GM19463 (cell line): ENCODE measurements around the gene RFX7.

Experiments used
- ATAC-seq: cut with Tn5 transposase; IDR thresholded peaks from one replicate; pipeline ENCODE4 v1.9.1; 2021; ENCODE audit warnings: mild to moderate bottlenecking, moderate library complexity; ENCODE audit not compliant: unreplicated experiment

Gene RFX7

DNA sequence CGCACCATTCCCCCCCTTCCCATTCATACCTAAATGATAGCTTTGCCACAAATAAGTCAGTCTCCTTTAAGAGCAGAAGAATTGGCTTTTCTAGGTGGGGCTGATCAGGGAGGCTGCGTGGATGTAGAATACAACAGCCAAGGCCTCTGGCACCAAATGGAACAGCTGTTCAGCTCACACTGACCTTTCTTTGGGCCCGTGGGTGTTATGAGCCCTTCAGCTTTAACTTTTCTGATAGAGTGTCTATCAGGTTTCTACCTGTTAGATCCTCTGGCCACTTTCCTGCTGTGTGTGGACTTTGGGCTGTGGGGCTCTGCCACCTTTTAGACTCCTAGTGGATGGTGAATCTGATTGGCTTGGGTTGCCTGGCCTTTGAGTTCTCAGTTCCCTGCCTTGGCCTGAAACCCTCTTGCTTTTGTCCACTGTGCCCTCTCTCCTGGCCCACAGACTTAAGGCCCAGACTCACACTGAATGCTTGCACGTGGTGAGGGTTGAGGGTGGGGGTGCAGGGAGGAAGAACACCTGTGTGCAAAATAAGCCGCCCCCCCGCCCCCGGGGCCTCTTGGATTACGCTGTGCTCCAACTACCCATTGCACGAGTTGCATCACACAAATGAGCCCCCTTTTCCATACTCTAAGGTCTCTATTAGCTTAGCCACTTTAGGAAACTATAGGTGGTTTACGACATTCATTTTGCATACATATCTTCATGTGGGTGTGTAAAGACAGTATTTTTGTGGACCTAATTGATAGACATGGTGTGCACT is 1.3 kb upstream of the RFX7 start:
- no peak for ATAC-seq

DNA sequence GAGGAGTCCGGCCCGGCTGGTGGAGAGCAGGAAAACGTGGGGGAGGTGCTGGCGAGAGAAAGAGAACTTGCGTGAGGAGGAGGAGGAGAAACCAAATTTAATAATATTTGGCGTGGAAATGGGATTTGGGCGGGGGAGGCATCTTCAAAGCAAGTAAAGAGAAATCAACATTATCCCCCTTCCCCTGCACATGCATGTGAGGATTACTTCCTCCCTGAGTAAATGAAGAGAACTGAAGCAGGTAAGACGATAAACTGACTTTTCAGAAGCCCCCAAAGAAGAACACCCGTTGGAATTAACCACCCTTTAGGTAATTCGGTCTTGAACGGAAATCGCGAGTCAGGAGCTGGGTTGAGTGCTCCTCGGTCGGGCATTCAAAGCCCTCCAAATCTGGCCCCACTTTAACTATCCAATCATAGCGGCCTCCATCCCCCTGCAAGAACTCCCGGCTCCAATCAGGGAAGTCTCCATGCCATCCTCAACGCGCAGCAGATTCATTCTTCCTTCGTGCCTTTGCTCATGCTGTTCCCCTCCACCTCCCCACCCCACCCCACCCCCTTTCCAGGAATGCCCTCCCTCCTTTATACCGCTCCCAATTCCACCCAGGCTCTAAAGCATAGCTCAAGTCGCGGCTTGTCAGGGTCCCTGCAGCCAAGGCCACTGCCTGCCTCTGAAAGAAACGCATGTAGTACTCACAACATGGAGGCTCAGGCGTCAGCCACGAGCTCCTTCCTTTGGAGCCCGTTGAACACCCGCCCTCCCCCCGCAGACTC is 545 bp upstream of the RFX7 start:
- no peak for ATAC-seq

DNA sequence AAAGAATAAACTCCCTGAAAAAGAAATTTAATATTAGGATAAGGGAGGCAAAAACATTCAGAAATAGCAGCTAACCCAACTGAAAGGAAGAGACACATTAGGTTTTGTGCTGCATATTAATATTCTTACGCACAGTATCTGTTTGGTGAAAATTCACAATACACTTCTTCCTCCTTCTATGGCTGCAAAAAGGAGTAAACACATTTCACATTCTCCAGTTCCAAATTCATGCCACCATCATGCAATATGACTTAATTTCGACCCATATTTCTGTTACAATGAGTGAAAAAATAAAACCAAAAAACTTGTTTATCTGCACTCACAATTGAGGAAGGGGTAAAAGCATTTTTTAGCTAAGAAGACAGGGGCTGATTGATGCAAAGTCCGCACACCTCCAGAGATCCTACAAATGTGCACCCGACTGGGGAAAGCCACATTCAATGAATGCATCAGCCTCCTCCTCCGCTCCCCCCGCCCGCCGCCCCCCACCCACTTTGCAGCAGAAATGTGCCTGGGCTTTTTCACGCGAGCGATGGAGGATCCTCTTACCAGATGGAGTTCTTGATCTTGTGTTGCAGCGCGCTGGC is 1.0 kb downstream of the RFX7 start:
- no peak for ATAC-seq

DNA sequence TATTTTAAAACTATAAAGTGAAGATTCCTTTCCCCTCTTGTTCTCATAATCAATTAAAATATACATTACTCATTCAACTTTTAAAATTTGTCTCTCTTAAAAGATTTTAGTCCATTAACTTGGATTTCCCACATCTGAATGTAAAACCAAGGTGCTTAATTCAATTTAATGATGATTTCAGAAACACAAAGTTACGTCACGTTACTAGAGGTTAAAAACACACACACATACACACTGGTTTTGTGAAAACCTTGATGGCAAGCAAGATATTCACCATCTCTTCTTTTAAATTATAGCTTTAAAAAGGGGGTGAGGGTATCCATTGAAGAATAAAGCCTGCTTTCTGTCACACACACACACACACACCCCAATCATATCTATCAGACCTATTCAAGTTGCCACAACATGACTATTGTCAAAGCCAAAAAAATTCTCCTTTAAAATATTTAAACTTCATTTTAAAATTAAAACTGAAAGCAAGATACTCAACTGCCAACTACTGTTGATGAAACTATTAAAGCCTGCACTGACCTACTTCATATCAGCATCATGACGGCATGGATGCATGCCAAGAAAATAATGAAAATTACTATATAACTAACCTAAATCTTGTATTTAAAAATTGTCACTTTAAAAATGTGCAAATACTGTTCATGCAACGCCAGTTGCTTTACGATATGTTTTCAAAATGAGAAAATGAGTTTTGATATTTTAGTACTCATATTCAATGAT is 2.1 kb downstream of the RFX7 start:
- no peak for ATAC-seq

DNA sequence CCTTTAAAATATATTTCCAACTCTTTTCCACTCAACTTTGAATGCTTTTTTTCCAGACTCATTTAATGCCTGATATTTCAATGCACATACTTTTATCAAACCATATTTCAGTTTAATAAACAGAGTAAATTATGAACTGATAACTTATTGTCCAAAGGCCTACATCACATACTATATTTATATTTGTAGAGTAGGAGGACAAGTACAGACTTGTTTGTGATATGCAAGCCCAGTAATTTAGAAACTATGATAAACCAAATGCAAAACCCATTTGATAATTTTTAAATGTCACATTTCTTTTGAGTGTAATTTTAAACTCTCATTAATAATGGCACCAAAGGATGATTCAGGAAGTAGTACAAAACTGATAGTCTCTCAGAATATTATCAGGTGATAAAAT is 3.3 kb downstream of the RFX7 start:
- ATAC-seq: no peak

DNA sequence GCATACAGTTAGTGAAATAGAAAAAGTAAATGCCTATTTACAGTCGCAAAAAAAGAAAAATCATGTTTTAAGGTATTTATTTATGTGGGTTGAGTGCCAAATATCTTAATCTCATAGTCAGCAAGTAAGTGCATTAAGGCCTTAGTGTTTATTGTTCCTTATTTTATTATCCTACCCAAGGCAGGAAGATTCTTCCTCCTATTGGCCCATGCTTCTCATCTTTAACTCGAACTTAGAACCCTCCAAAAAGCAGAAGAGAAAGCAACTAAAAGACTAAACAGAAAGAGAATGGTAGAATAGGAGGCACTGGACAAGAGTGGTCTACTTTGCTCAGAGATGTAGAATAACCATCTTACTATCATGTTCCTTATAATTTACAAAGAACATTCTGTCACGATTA is 7.5 kb downstream of the RFX7 start:
- no peak for ATAC-seq

DNA sequence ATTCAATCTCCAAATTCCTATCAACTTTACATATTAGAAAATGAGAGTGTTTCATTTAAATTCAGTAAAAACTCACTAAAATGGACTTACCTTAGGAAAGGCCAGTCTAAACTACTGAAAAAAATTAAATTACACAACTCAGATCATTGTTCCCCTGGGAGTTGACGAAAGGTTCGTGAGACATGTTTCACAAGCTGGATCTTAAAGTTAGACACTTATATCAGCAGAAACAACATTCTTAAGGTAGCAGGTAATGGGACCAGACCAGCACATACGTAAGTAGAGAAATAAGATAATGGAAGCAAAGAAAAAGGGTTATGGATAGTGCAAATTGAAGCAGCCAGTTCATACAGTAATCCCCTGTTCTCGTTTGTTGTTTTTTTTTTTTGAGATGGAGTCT is 8.9 kb downstream of the RFX7 start:
- no peak for ATAC-seq

DNA sequence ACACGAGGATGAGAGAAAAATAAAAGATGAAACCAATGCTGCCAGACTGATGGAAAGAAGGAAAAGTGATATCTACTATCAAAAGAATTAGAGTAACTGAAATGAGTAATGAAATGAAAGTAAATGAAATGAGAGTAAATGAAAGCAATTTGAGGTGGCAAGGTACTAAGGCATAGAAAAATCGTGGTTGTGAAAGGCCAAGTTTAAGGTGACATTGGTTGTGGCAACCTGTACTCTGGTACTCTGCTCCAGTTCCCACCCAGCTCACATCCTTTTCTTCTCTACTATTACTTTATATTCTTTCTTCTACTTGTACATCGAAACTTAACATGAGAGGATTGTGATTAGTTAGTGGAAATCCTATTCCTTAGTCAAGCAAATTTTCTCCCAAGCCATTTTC is 10.1 kb downstream of the RFX7 start:
- no peak for ATAC-seq

DNA sequence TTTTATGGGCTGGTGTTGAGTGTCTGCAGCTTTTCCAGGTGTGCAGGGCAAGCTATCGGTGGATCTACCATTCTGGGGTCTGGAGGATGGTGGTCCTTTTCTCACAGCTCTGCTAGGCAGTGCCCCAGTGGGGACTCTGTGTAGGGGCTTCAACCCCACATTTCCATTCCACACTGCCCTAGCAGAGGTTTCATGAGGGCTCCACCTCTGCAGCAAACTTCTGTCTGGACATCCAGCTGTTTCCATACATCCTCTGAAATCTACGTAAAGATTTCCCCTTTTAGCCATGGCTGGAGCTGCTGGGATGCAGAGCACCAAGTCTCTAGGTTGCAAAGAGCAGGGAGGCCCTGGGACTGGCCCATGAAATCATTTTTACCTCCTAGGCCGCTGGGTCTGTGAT is 11.6 kb downstream of the RFX7 start:
- ATAC-seq: no peak

DNA sequence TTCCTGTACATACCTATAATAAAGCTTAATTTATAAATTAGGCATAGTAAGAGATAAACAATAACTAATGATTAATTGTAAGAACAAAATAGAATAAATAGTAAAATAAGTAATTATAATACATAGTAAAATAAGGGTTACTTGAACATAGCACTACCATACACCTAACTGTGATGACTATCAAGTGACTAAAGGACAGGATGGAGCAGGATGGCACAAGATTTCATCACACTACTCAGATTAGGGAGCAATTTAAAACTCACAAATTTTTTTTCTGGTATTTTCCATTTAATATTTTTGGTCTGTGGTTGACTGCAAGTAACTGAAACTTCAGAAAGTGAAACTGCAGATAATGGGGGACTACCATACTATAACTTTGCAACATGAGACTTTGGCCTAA is 14.8 kb downstream of the RFX7 start:
- no peak for ATAC-seq

DNA sequence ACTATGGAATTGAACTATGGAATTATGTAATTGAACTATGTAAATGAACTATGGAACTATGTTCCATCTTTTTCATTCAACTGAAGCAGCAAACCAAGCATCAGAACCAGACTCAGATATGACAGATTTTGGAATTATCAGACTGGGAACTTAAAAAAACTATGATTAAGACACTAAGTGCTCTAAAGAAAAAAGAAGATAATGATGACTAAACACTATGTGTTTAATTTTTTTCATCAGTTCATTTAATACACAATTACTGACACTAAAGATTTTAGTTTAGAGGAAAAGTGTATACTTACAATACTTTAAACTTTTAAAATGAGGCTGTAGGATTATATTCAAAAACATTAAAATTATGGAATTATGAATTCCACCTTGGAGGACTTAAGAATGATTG is 15.3 kb downstream of the RFX7 start:
- ATAC-seq: no peak

DNA sequence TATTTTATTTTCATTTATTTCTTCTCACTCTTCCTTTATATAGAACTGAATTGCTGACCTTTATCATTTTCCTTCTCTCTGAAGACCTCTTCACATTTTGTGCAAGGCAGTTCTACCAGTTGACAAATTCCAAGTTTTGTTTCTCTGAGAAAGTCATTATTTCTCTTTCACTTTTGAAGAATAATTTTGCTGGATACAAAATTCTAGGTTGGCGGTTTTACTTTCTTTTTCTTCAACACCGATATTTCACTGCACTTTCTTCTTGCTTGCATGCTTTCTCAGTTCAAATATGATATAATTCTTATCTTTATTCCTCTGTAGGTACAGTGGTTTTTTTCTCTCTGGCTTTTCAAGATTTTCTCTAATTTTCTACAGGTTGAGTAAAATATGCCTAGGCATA is 15.9 kb downstream of the RFX7 start:
- ATAC-seq: no peak

DNA sequence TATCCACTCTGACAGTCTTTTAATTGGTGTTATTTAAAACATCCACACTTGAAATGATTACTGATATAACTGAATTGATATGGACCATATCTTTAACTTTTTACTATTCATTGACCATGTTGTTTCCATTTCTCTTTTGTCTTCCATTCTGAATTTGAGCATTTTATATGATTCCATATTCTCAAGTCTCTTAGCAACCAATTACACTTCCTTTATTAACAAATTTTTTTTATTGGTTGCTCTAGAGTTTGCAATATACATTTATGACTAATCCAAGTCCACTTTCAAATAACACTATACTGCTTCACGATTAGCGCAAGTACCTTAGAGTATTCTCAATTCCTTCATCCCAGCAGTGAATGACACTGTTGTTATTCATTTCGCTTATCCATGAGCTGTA is 16.4 kb downstream of the RFX7 start:
- no peak for ATAC-seq

DNA sequence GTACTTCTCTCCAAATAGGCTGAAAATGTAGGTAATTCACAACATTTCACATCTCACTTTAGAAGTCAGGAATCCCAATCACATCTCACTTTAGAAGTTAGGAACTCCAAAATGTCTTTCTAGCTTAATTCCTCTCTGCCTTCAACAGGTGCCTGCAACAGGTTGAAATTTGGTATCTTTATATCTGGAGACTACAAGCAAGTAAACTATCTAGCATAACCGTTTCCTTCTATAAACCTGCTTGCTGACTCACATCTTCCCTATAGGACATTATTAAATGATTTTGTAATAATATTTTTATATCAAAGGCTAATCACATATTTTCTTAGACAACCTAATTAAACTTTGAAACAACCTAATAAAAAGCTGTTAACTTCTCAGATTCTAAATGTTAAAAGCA is 18.2 kb downstream of the RFX7 start:
- no peak for ATAC-seq

DNA sequence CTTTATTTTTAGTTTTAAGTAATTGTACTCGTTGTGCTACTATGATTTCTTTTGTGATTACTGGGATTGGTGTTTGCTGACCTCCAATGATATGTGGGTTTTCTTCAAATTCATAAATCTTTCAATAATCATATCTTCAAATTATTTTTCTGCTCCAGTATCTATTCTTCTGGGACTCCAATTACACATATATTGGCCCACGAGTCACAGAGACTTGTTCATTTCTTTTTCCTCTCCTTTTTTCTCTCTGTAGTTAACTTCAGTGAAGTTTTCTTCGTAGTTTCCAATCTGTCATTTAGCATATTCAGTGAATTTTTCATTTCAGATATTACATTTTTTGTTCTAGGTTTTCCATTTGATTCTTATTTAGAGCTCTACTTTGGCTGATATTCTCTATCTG is 21.4 kb downstream of the RFX7 start:
- ATAC-seq: no peak

DNA sequence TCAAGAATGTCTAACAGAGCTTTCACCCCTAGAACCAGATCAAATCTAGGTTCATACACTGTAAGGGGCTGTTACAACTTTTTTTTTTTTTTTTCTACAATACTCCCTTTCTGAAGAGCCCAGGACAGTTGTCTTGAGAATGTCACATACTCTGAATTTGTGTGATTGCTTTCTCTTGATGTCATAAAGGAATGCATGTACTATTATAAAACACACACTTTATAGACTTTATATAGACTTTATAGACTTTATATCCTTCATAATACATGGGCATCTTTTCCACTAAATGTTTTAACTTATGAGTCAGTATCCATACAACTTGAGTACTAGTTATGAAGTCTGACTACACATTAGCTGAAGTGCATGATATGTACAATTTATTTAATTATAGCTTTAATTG is 26.3 kb downstream of the RFX7 start:
- no peak for ATAC-seq

DNA sequence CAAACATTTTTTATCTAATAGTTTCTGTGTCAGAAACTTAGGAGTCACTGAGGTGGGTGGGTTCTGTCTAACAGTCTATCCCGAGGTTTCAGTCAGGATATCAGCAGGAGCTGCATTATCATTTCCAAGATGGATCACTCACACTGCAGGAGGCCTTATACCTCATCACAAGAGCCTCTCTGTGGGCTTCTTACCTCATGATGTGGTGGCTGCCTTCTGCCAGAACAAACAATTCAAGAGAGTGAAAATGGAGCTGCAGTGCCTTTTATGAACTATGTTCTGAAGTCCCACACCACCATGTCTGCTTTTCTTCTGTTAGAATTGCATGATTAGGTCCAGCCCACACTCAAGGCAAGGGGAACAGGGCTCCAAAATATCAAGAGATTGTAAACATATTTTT is 27.9 kb downstream of the RFX7 start:
- no peak for ATAC-seq

DNA sequence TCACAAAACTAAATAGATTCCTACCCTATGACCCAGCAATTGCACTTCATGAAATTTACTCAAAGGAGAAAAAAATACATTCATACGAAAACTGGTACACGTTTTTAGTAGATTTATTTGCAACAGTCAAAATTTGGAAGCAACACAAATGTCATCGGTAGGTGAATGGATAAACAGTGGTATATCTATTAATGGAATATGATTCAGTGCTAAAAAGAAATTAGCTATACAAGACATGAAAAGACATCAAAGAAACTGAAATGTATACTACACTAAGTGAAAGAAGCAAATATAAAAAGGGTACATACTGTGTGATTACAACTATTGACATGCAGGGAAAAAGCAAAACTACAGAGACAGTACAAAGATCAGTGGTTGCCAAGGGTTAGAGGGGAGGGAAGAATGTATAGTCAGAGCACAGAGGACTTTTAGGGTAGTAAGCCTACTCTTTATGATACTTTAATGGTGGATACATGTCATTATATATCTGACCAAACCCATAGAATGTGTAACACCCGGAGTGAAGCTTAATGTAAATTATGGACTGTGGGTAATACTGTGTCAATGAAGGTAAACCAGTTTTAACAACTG is 31.6 kb downstream of the RFX7 start:
- ATAC-seq: no peak

DNA sequence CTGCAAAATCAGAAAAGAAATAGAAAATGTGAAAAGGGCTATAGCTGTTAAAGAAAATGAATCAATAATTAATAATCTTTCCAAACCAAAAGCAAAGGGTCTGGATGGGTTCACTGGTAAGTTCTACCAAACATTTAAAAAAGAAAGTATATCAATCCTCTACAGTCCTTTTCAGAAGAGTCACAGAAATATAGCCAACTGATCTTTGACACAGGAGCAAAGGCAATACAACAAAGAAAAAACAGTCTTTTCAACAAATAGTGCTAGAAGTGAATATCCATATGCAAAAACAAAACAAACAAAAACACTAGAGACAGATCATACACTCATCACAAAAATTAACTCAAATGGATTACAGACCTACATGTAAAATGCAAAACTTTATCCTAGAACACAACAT is 32.6 kb downstream of the RFX7 start:
- no peak for ATAC-seq

DNA sequence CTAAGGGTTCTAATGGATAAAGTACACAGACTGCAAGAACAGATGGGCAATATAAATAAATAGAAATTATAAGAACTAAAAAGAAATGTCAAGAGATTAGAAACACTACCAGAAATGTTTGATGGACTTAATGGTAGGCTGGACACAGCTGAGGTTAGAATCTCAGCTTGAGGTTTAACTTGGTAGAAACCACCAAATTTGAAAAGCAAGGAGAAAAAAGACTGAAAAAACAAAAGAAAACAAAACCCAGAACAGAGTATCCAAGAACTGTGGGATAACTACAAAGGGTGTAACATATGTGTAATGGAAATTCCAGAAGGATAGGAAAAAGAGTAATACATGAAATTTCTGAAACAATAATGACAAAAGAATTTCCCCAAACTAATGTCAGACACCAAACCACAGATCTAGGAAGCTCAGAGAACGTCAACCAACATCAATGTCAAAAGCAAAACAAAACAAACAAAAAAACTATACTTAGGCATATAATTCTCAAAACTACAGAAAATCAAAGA is 35.0 kb downstream of the RFX7 start:
- ATAC-seq: no peak

DNA sequence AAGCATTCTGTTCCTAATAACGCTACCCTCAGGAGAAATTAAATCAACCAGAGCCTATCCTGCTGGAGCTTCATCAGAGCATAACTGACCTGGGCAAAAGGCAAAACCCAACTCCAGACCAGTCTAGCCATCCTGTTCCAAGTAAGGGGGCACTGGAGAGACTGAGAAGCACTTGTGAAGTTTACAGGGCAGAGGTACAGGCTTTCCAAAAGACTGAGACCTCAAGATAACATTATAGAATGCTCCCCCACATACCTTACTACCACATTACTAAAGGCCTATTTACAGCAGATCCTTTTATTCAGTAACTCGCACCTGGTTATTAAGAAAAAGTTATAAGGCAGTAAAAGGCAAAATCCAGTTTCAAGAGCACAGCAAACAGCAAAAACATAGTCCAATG is 35.5 kb downstream of the RFX7 start:
- no peak for ATAC-seq
